Keratinocyte (primary cell): ENCODE results near the gene SERPINA4. TPM values are rescaled to one million over a fixed set of nuclear protein-coding genes. Genes with fewer than 3 reads are reported as not detected.

Source experiments
- DNase-seq: peaks from one replicate; pipeline ENCODE4 v3.0.0-alpha.2; 2011; ENCODE audit warnings: low read depth, missing footprints, low spot score
- FAIRE-seq: peaks from 2 replicates; lab custom pipeline; 2011; peaks lifted over from hg19 to GRCh38; lab: Jason Lieb, UNC
- H2AFZ ChIP-seq: 2 replicates; pipeline ENCODE4 v1.6.0; 2012; ENCODE audit warnings: low read length, control low read depth, inconsistent platforms; ENCODE audit not compliant: control insufficient read depth
- H3K27ac ChIP-seq: 2 replicates; pipeline ENCODE4 v1.5.1; 2011; ENCODE audit warnings: low read length; ENCODE audit not compliant: control insufficient read depth, insufficient read depth
- H3K27me3 ChIP-seq: 3 replicates; pipeline ENCODE4 v1.6.0; 2011; ENCODE audit warnings: low read length; ENCODE audit not compliant: control insufficient read depth, insufficient read depth; ENCODE audit errors: extremely low read depth
- H3K36me3 ChIP-seq, 2 experiments: 2 replicates in 1 of 2; 3 replicates in 1 of 2; pipeline ENCODE4 v1.5.1; 2011; ENCODE audit warnings: low read length in 2 of 2, mild to moderate bottlenecking in 1 of 2; ENCODE audit not compliant: control insufficient read depth in 2 of 2, insufficient read depth in 2 of 2; ENCODE audit errors: extremely low read depth in 1 of 2
- H3K4me1 ChIP-seq: 3 replicates; pipeline ENCODE4 v1.5.1; 2011; ENCODE audit warnings: low read length; ENCODE audit not compliant: control insufficient read depth, insufficient read depth; ENCODE audit errors: extremely low read depth
- H3K4me2 ChIP-seq: 3 replicates; pipeline ENCODE4 v1.6.0; 2011; ENCODE audit warnings: low read depth, low read length; ENCODE audit not compliant: control insufficient read depth, insufficient read depth; ENCODE audit errors: extremely low read depth
- H3K4me3 ChIP-seq, 3 experiments: fragments of 200-600 bp in 1 of 3; sonication (generic) in 1 of 3; 2 replicates in 2 of 3; 3 replicates in 1 of 3; pipeline ENCODE4 v1.5.1; 2011 to 2016; ENCODE audit warnings: low read length in 3 of 3, mild to moderate bottlenecking in 3 of 3, control low read depth in 2 of 3, inconsistent platforms in 1 of 3, low read depth in 1 of 3, mixed read lengths in 1 of 3, mixed run types in 1 of 3, moderate library complexity in 1 of 3; ENCODE audit not compliant: control insufficient read depth in 2 of 3, insufficient read depth in 2 of 3; ENCODE audit errors: extremely low read depth in 1 of 3
- H3K79me2 ChIP-seq: 2 replicates; pipeline ENCODE4 v1.6.0; 2012; ENCODE audit warnings: low read length; ENCODE audit not compliant: control insufficient read depth, insufficient read depth
- H3K9ac ChIP-seq: 3 replicates; pipeline ENCODE4 v1.6.0; 2011; ENCODE audit warnings: low read length; ENCODE audit not compliant: control insufficient read depth, insufficient read depth; ENCODE audit errors: extremely low read depth
- H3K9me1 ChIP-seq: 3 replicates; pipeline ENCODE4 v1.6.0; 2011; ENCODE audit warnings: low read length; ENCODE audit not compliant: control insufficient read depth, insufficient read depth; ENCODE audit errors: extremely low read depth
- H3K9me3 ChIP-seq: 2 replicates; pipeline ENCODE4 v1.5.1; 2012; ENCODE audit warnings: low read depth, low read length; ENCODE audit not compliant: control insufficient read depth
- H4K20me1 ChIP-seq: 3 replicates; pipeline ENCODE4 v1.6.0; 2011; ENCODE audit warnings: low read length; ENCODE audit not compliant: control insufficient read depth, insufficient read depth; ENCODE audit errors: extremely low read depth
- CTCF ChIP-seq, 3 experiments: IDR thresholded peaks in 1 of 3; conservative IDR thresholded peaks in 1 of 3; optimal IDR thresholded peaks in 1 of 3; 2 replicates in 2 of 3; 3 replicates in 1 of 3; pipeline versions ENCODE3 to v1.5.1; 2011; ENCODE audit warnings: low read length in 3 of 3, mild to moderate bottlenecking in 3 of 3, moderate library complexity in 2 of 3, control low read depth in 1 of 3, inconsistent platforms in 1 of 3; ENCODE audit not compliant: insufficient read depth in 2 of 3; ENCODE audit errors: extremely low read depth in 1 of 3
- EZH2 ChIP-seq: IDR thresholded peaks from one replicate; pipeline ENCODE4 v1.6.1; 2012; ENCODE audit warnings: inconsistent platforms, mild to moderate bottlenecking, low read length, moderate library complexity
- dilution Hi-C: fragments of 300-500 bp; cut with MboI; formaldehyde crosslinking; loops from one replicate; pipeline ENCODE4 v1.7.0; 2020; ENCODE audit warnings: low sequenced_read_pairs; ENCODE audit not compliant: extremely low pct_ligation_motif_present
- polyA plus RNA-seq, 5 experiments: library from polyadenylated mRNA; depleted of rRNA in 3 of 5; stranded (reverse) in 3 of 5; stranded (forward) in 1 of 5; unstranded in 1 of 5; fragments of >200 nt; gene quantifications; 1 replicate in 1 of 5; 2 replicates in 3 of 5; 3 replicates in 1 of 5; pipeline versions ENCODE4 v1.2.1 to v1.2.3, GENCODE V29; 2011 to 2012; ENCODE audit warnings: missing spikeins in 2 of 5, low read depth in 1 of 5, low replicate concordance in 1 of 5

The SERPINA4 gene
- polyA plus RNA-seq, 1 donor (not counting 4 experiments of a cell fraction or from before 2014, with no cell fraction given) = not detected

GRCh38 chr14:94523265-94523664, 38.0 kb upstream of the SERPINA4 start:
- TF ChIP-seq CTCF (optimal IDR thresholded peaks at IDR 0.05 in 1 of 3, IDR thresholded peaks at IDR 0.05 in 1 of 3, conservative IDR thresholded peaks at IDR 0.05 in 1 of 3; ENCODE audit: extremely low read depth in 1 of 3, insufficient read depth in 2 of 3, low read length in 3 of 3) (no peak), EZH2 (no peak)
- Histone ChIP-seq H3K4me3 (no peak overlapping the region), H3K4me1 (no peaks in the 10 kb centered on the region), H3K4me2 (no peak overlapping the region), H3K9ac (no peak overlapping the region), H2AFZ (no peak overlapping the region), H3K36me3 (no peaks in the 10 kb centered on the region), H3K79me2 (no peaks in the 10 kb centered on the region), H3K9me3 (peaks cover 4% of the 10 kb centered on the region), H3K27me3 (no peaks in the 10 kb centered on the region), H3K27ac (no peak overlapping the region), H4K20me1 (no peaks in the 10 kb centered on the region), H3K9me1 (no peaks in the 10 kb centered on the region)
- DNase-seq (no peak), FAIRE-seq (no peak)
- dilution Hi-C loops = no loop called here

GRCh38 chr14:94524093-94524492, 37.1 kb upstream of the SERPINA4 start:
- no peak for FAIRE-seq
- Histone ChIP-seq H3K27me3 (no peaks in the 10 kb centered on the region), H3K9ac (no peak overlapping the region), H3K36me3 (no peaks in the 10 kb centered on the region), H3K9me3 (peaks cover 4% of the 10 kb centered on the region), H2AFZ (no peak overlapping the region), H3K4me2 (no peak overlapping the region), H4K20me1 (no peaks in the 10 kb centered on the region), H3K27ac (no peak overlapping the region), H3K9me1 (no peaks in the 10 kb centered on the region), H3K79me2 (no peaks in the 10 kb centered on the region), H3K4me1 (no peaks in the 10 kb centered on the region), H3K4me3 (no peak overlapping the region)
- no peak for DNase-seq
- dilution Hi-C loops = no loop called here
- TF ChIP-seq CTCF (optimal IDR thresholded peaks at IDR 0.05 in 1 of 3, IDR thresholded peaks at IDR 0.05 in 1 of 3, conservative IDR thresholded peaks at IDR 0.05 in 1 of 3; ENCODE audit: extremely low read depth in 1 of 3, insufficient read depth in 2 of 3, low read length in 3 of 3) (no peak), EZH2 (no peak)
